ENCODE measurements around the gene PPP1R26. TPM values are rescaled to one million over a fixed set of nuclear protein-coding genes. Genes with fewer than 3 reads are reported as not detected.
"Not testable (repeated sequence)": the region's sequence is repeated elsewhere in the genome, so short reads cannot be mapped to it uniquely, and the experiment has no call there.

The PPP1R26 gene
- total RNA-seq, 1 experiment from 2014 or later = 39.3 TPM

DNA sequence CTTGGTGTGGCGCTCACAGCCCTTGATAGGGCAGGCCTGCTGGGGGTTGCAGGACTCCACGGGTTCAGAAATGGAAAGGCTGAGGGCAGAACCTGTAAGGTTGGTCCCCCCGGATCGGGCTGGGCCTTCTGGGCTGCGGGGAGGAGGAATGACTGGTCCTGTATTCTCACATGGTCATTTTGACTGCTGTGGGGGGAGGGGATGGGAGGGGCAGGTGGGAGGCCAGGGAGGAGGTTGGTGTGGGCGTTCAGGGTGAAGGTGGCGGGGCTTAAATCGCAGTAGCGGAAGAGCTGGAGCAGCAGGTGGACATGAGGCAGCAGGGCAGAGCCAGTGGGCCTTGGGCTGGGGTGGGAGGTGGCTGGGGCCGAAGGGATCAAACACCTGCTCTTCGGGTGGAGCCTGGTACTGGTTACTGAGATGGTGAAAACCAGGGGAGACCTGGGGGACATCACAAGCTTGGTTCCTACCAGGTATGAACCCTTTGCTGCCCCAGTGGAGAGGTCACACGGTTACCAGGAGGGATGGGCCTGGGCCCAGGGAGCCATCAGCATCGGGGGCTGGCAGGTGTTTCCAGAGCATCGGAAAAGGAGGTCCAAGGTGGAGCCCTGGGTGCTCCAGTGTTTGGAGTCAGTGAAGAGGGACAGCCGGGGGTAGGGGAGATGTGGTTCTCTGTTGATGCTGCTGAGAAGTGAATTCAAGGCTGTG is 22.7 kb downstream of the PPP1R26 start:
- DNase-seq (ENCODE audit: extremely low read depth, low read depth) = no peak

DNA sequence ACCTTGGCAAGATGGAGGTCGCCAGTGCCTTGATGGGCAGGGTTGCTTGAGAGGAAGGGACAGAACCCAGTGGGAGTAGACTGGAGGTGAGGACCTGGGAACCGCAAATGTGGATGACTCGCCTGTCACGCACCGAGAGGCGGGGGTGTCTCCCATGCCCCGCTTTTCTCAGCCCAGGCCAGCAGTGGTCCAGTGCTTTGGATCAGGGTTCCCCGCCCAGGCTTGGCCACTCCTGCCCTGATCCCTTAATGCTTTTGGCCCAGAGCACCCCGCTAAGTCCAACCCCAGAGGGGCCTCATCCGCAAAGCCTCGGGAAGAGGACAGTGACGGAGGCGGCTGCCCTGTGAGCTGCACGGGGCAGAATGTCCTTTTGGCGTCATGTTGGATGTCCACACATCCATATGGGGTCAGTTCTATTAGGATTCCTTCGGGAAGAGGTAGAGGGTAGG is 23.3 kb downstream of the PPP1R26 start:
- DNase-seq (ENCODE audit: extremely low read depth, low read depth) = no peak

DNA sequence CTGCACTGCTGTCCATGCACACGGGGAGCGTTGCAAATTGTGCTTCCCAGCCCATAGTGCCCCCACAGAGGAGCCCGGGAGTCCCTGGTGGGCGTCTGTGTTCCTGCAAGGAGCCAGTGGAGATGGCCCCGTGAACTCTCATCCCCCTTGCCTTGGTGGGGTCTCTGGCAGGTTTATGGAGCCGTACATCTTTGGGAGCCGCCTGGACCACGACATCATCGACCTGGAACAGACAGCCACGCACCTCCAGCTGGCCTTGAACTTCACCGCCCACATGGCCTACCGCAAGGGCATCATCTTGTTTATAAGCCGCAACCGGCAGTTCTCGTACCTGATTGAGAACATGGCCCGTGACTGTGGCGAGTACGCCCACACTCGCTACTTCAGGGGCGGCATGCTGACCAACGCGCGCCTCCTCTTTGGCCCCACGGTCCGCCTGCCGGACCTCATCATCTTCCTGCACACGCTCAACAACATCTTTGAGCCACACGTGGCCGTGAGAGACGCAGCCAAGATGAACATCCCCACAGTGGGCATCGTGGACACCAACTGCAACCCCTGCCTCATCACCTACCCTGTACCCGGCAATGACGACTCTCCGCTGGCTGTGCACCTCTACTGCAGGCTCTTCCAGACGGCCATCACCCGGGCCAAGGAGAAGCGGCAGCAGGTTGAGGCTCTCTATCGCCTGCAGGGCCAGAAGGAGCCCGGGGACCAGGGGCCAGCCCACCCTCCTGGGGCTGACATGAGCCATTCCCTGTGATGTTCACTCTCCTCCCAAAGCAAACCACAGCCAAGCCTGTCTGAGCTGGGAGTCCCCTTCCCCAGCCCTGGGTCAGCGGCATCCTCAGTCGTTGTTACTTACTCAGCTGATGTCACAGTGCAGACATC is 24.0 kb downstream of the PPP1R26 start:
- no peak for DNase-seq (ENCODE audit: extremely low read depth, low read depth)

DNA sequence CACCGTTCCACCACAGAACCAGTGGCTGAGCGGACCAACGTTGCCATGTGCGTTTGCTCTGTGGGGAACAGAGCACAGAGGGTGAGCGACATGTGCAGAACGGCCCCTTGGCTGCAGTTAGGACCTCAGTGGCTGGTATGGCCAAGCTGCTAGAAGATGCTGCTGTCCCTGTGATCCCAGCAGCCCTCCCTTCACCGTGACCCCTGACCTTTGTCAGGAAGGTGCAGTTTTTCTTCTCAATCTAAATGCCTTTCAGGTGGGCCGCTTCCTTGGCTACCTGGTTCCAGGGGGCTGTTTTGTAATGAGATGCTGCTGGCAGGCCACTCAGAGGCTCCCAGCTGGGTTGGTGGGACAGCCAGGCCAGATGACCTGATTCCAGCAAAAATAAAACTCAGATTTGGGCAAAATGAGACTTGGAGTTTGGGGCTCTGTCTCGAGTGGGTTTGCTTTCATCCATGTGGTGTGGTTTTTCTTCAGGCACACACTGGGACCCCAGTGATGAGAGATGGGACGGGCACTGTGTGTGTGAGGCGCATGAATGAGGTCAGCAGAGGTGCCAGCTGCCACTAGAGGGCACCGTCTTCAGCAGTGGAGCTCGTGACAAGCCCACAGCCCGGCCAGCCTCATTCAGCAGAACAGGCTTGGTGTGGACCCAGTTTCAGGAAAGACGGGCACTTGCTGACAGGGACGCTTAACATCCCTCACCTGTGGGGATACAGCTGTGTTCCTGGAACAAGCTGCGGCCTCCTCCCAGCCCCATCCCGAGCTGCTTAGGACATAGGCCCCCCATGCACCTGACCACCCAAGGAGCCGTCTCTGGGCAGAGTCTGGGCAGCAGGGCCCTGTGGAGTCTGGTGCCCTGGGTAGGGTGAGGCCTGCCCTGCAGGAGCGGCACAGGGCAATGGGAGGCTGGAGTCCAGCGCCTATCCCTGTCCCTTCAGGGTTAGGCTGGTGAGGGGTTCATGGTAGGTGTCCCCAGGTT is 25.0 kb downstream of the PPP1R26 start:
- DNase-seq (ENCODE audit: extremely low read depth, low read depth) = peak; percentile 79

DNA sequence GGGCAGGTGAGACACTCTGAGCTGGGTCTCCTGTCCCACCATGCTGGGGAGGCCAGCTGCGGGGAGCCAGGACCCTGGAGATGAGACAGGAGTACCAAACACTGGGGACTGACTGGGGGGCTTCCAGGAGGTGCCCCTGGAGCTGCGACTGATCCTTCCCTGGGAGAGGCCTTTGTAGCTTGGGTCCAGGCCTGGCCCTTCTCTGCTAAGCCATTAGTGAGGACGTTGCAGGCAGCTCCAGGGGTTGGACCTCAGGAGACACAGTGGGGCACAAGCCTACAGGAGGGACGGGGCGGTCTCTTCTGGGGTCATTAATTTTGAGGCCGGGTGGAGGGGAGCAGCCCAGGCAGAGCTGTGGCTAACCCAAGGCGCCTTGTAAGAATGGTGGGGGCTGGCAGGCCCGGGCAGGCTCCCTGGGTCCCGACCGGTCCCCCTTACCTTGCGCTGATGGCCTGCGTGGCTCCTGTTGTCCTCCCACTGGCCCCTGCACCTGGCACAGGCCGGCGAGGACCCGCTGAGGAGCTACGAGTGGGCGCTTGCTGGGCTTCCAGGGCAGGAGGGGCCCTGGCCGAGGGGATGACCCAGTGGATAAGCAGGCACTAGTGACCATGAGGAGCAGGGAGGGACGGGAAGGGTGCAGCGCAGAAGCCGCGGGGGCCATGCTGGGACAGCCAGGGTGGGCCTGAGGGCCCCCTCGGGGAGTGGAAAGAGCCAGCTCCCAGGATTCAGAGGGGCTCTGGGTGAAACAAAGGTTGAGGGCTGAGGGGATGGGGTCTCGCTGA is 26.0 kb downstream of the PPP1R26 start:
- DNase-seq (ENCODE audit: extremely low read depth, low read depth) = no peak

DNA sequence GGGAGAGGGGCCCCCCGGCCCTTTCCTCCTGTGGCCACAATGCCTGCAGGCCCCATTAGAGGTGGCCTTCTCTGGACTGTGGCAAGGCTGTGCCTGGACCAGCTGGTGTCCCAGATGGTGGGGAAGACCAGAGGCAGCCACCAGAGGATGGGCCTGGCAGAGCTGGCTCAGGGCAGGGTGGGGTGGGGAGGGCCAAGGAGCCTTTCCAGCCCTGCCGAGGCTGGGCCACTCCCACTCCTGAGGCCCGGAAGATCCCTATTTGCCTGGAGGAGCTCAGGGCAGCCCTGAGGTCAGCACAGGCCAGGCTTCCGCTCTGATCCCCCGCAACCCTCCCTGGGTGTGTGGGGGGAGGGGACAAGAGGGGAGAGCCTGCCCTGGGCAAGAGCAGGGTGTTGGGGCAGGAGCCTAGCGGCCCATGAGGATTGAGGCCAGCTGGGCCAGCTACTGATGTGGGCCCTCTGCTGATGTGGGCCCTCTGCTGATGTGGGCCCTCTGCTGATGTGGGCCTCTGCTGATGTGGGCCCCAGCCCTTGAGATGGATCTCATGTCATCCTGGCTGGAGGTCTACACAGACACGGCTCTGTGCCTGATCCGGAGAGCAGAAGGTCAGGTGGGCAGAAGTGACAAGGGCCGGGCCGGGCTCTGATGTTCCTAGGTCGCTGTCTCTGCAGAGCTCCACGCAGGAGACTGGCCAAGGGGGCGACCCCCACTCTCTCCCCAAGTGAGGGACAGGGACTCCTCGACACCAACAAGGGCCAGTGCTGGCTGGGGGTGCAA is 26.9 kb downstream of the PPP1R26 start:
- DNase-seq (ENCODE audit: extremely low read depth, low read depth) = peak; percentile 71

DNA sequence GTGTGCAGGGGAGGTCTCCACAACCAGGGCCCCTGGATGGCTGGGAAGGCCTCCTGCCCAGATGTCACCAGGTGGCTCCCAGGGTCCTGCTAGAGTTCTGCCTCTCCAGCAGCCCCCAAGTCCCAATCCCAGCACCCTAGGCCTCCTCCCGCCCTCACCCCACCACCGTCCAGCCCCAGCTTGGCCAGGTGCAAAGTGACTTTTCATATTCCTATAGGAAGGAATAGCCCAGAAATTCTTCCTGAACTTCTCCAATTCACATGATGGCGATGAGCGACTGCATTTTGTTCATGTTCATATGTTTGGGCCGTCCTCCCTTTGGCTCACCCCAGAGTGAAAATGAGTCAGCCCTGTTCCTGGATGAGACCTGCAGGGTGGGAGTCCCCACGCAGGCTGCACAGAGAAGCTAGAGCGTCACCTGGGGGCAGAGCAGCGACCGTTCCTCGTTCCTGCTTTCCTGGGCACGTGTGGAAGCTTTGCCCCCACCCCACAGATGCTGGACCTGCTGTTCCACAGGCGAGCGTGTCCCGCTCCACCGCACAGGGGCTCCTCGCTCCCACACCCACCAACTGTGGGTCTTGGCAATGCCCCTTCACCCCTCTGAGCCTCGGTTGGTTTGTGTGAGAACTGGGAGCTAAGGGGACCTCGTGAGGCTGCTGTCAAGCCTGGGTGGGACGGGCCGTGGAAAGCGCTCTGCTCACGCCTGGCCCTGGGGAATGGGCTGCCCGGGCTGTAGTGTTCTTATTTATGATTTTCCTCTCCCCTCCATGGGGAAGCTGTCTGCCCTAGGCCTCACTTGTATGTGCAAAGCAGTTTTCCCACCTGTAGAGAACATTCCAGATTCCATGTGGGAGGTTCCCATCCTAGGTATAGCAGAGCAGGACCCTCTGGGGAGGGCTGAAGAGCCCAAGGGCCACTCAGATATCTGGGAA is 27.8 kb downstream of the PPP1R26 start:
- DNase-seq (ENCODE audit: extremely low read depth, low read depth) = no peak

DNA sequence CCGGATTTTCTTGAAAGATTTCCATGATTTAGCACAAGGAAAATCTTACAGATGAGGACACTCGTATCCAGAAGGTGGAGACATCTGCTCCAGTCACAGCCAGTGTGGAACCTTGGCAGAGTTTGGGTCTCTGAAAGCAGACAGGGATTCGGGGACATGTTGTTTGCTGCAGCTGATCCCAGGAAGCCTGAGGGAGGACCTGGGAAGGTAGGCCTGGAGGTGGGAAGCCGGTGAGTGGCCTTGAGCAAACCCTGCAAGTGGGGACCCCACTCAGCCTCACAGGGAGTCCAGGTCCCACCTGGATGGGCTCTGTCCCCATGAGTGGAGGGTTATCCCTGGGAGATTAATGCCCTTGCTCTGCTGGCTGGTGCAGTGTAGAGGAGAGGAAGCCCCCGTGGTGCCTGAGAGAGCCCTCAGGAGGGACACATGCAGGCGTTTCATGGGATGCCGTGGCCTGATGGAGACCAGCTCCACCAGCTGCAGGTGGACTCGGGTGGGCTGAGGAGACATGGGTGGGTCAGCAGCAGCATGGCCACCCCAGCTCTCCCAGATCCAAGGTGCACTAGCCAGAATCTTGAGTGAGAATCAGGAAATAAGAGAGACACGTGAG is 28.7 kb downstream of the PPP1R26 start:
- DNase-seq (ENCODE audit: extremely low read depth, low read depth) = no peak

DNA sequence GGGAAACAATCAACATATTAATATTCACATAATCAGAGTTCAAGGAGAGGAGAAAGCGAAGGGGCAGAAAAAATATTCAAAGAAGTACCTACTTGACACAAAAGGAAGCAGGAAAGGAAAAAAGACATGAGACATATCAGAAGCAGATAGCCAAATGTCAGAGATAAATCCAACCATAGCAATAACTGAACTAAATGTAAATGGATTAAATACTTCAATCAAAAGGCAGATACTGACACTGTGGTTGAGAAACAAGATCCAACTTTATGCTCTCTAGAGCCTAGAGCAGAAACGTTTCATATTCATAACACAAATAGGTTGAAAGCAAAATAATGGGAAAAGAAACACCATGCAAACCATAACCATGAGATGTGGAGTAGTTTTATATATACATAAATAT is 29.9 kb downstream of the PPP1R26 start:
- DNase-seq (ENCODE audit: extremely low read depth, low read depth) = no peak

DNA sequence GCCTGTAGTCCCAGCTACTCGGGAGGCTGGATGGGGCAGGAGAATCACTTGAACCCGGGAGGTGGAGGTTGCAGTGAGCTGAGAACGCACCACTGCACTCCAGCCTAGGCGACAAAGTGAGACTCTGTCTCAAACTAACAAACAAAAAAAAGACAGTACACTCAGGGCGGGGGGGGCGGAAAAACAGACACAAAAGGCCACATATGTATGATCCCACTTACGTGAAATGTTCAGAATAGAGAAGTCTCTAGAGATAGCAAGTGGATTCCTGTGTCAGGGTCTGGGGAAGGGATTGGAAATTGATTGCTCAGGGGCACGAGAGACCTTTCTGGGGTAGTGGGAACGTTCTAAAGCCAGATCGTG is 32.6 kb downstream of the PPP1R26 start:
- DNase-seq (ENCODE audit: extremely low read depth, low read depth) = no peak

DNA sequence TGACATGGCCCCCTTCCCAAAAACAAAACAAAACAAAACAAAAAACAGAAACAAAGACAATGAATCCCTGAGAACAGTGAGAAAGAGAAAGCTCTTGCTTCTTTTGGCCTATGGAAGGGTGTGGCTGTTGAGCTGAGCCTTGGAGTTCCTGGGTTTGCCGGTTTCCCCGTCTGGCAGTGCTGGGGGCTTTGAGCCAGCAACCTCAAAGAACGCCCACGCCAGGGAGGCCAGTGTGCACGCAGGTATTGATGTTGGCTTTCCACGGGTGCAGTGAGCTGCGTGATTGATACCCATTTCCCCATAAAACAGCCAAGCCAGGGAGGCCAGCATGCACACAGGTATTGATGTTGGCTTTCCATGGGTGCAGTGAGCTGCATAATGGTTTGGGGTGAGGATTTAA is 33.3 kb downstream of the PPP1R26 start:
- no peak for DNase-seq (ENCODE audit: extremely low read depth, low read depth)

DNA sequence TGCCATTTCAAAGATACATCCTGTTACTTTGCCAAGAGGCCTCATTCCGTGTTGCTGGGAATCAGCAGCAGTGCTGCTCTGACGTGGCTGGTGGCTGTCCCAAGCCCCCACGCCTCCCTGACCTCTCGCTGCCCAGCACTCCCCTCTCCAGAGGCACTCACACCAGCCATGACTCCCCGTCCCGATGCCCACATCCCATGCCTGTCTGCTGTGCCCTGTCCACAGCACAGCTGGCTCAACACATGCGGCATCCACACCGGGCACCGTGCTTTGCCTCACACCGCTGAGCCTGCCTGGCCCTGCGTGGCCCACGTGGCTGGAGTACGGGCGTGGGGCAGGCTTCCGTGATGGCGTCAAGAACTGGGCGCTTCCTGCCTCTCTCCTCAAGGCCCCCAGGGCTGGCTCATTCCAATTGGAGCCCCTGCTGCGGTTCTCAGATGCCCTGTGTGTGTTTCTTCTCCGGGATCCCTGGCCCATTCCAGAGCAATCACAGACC is 33.8 kb downstream of the PPP1R26 start:
- DNase-seq (ENCODE audit: extremely low read depth, low read depth) = no peak

DNA sequence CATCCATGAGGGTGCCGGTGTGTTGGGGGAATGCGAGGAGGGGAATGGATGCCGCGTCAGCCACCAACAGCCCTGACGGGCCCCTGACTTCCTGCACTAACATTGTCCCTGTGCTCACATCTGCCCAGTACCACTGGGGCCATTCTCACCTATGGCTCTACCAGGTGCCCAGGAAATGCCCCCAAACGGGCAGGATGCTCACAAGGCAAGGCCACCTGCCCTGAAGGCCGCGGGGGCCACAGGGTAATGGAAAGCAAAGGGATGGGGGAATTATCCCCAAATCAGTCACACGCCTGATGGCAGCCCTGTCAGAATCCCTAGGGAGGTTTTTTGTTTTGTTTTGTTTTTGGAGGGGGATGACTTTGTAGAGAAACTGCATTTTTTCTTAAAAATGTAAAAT is 34.3 kb downstream of the PPP1R26 start:
- DNase-seq (ENCODE audit: extremely low read depth, low read depth) = not testable (repeated sequence)

DNA sequence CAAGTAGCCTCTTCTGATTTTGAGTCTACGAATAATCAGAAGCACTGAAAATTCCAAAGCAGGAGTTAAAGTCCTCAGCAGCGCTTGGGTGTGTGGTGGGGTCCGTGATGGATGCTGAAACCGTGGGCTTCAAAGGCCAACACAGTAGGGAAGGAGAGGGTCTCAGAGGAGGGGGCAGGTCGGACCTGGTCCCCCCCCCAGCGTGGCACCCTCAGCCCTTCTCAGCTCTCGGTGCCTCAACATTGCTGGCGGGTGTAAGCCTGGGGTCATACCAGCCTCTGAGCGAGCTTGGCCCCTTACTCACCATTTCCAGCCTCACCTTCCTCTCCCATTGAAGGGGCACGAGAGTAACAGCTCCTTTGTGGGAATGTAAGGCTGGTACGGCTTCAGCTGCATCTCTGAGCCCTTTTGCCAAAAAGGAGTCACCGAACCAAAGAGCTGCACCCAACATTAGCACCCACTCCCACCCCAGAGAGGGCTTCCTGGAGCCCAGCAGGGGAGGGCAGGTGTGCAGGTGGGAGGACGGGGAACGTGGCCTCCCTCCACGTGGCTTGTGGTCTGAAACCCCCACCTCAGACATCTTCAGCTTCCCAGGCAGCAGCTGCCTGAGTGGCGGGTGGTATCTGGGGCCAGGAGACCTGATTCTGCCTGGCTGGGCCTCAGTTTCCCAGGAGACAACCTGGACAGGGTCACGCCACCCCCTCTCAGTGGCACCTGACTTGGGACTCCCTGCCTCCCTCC is 34.9 kb downstream of the PPP1R26 start:
- DNase-seq (ENCODE audit: extremely low read depth, low read depth) = no peak

DNA sequence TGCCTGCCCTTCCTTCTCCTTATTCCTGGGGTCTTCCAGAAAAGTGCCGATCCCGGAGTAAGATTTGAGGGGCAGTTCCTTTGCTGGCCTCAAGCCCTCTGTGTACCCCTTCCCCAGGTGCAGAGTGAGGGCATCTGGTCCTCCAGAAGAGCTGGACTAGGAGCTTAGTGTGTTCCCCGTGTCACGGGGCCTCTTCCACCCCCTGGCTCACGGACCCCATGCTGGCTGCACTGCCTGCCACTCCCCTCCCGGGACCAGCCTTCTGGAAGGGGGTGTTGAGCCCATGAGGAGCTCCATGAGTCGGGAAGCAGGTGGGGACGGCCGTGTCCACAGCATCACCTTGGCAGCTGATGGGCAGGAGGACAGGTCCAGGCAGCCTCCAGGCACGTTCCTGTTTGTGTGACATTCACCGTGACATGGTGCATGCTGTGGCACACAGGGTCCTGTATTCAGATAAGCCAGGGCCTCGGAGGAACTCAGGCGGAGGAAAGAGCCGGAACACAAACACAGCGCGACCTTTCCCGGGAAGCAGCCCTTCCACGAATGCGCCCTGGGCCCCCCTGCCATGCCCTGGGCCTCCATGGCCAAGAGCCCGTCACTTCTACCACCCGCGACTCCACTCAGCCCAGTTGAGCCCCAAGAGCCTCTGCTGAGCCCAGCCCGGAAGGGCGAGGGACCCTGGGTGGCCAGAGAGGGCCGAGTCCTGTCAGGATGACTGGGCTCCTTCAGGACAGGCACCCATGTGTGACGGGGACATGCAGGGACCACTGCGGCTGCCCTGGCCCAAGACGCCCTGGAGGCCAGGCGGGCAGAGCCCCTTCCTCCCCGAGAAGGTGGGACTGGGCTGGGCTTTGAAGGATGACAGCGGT is 35.7 kb downstream of the PPP1R26 start:
- no peak for DNase-seq (ENCODE audit: extremely low read depth, low read depth)

Measured in NCI-H460 (cell line).